GM06990 (cell line): ENCODE measurements around the gene RFTN1.

Source experiments
- DNase-seq: peaks from one replicate; pipeline ENCODE4 v3.0.0-alpha.2; 2011; ENCODE audit not compliant: insufficient read length; ENCODE audit errors: extremely low read depth
- H3K27me3 ChIP-seq: replicated peaks from 2 replicates; pipeline ENCODE4 v1.6.0; 2011; ENCODE audit warnings: low read length; ENCODE audit not compliant: control insufficient read depth, insufficient read depth
- H3K36me3 ChIP-seq: 2 replicates; pipeline ENCODE4 v1.5.1; 2011; ENCODE audit warnings: low read length; ENCODE audit not compliant: control insufficient read depth, insufficient read depth
- H3K4me3 ChIP-seq: replicated peaks from 2 replicates; pipeline ENCODE4 v1.5.1; 2011; ENCODE audit warnings: low read depth, mild to moderate bottlenecking, control low read depth, low read length
- CTCF ChIP-seq: IDR thresholded peaks from 2 replicates; pipeline ENCODE4 v1.5.1; 2011; ENCODE audit warnings: low read length, control low read depth, mild to moderate bottlenecking, inconsistent platforms; ENCODE audit not compliant: insufficient read depth, poor library complexity, severe bottlenecking

Gene RFTN1

GRCh38 chr3:16426029-16426400, 87.5 kb downstream of the RFTN1 start:
- no peak for TF ChIP-seq CTCF
- peaks cover 7% of the 10 kb centered on the region for H3K36me3 ChIP-seq

GRCh38 chr3:16425398-16426028, 88.0 kb downstream of the RFTN1 start:
- DNase-seq = no peak
- no peak for TF ChIP-seq CTCF
- Histone ChIP-seq H3K4me3 (no peak overlapping the region), H3K36me3 (peaks cover 7% of the 10 kb centered on the region), H3K27me3 (no peaks in the 10 kb centered on the region)

More at GRCh38 chr3:16426029-16426400, 87.5 kb downstream of the RFTN1 start:
- Histone ChIP-seq H3K27me3 (no peaks in the 10 kb centered on the region), H3K4me3 (no peak overlapping the region)
- no peak for DNase-seq

- no peak for DNase-seq
- TF ChIP-seq CTCF = no peak
- Histone ChIP-seq H3K27me3 (no peaks in the 10 kb centered on the region), H3K36me3 (peaks cover 7% of the 10 kb centered on the region), H3K4me3 (no peak overlapping the region)
Measured at GRCh38 chr3:16423947-16424673, 89.4 kb downstream of the RFTN1 start.

GRCh38 chr3:16423298-16423697, 90.2 kb downstream of the RFTN1 start:
- H3K27me3 ChIP-seq = no peaks in the 10 kb centered on the region
- no peak for DNase-seq
- TF ChIP-seq CTCF = no peak
- peaks cover 7% of the 10 kb centered on the region for H3K36me3 ChIP-seq
- no peak overlapping the region for H3K4me3 ChIP-seq

GRCh38 chr3:16419640-16420241, 93.8 kb downstream of the RFTN1 start:
- Histone ChIP-seq H3K36me3 (no peaks in the 10 kb centered on the region; the same call in 1 of the 2 replicates), H3K4me3 (no peak overlapping the region), H3K27me3 (no peaks in the 10 kb centered on the region)
- DNase-seq = no peak
- TF ChIP-seq CTCF = no peak
